ENCODE data around the gene TRUB1.

Gene TRUB1

GRCh38 chr10:114987995-114988394 lies 50.0 kb downstream of the TRUB1 start:
- FAIRE-seq, result no peak

- FAIRE-seq, result no peak
Observed at GRCh38 chr10:114990586-114990985, 52.6 kb downstream of the TRUB1 start.

GRCh38 chr10:114990991-114991390 lies 53.0 kb downstream of the TRUB1 start:
- FAIRE-seq, result no peak

- no peak for FAIRE-seq
Observed at GRCh38 chr10:114992189-114992775, 54.3 kb downstream of the TRUB1 start.

- FAIRE-seq, result no peak
Observed at GRCh38 chr10:114995468-114996247, 57.7 kb downstream of the TRUB1 start.

GRCh38 chr10:114996542-114996941 lies 58.5 kb downstream of the TRUB1 start:
- no peak for FAIRE-seq

GRCh38 chr10:114998993-114999392 lies 61.0 kb downstream of the TRUB1 start:
- FAIRE-seq, result no peak

- FAIRE-seq, result no peak
Observed at GRCh38 chr10:115001506-115002381, 63.7 kb downstream of the TRUB1 start.

- FAIRE-seq, result no peak
Observed at GRCh38 chr10:115003396-115003795, 65.4 kb downstream of the TRUB1 start.

GRCh38 chr10:115004236-115004862 lies 66.4 kb downstream of the TRUB1 start:
- FAIRE-seq, result no peak

- no peak for FAIRE-seq
Observed at GRCh38 chr10:115005771-115006170, 67.8 kb downstream of the TRUB1 start.

- no peak for FAIRE-seq
Observed at GRCh38 chr10:115018185-115018931, 80.4 kb downstream of the TRUB1 start.

GRCh38 chr10:115020449-115020848 lies 82.5 kb downstream of the TRUB1 start:
- FAIRE-seq, result no peak

GRCh38 chr10:115022733-115023132 lies 84.7 kb downstream of the TRUB1 start:
- no peak for FAIRE-seq

GRCh38 chr10:115023715-115024114 lies 85.7 kb downstream of the TRUB1 start:
- FAIRE-seq, result no peak

GRCh38 chr10:115024371-115024770 lies 86.4 kb downstream of the TRUB1 start:
- no peak for FAIRE-seq

GRCh38 chr10:115026056-115026745 lies 88.2 kb downstream of the TRUB1 start:
- no peak for FAIRE-seq

GRCh38 chr10:115026746-115027140 lies 88.7 kb downstream of the TRUB1 start:
- FAIRE-seq, result no peak

Data from G401.6 (cell line).